Endothelial cell of umbilical vein (primary cell): ENCODE measurements around the gene GRK5. TPM values are rescaled to one million over a fixed set of nuclear protein-coding genes. Genes with fewer than 3 reads are reported as not detected.

Experiments
- BruUV-seq: library from RNA; stranded (reverse); fragments of 400-500 nt; replicated peaks from 2 replicates; lab custom pipeline; 2021; lab: Mats Ljungman, UMichigan
- CTCF ChIA-PET: fragments of 300-600, 350-600 bp; sonication (Branson Sonifier 250); formaldehyde crosslinking; loops from one replicate; lab custom pipeline; 2021; ENCODE audit warnings: antibody characterized with exemption, inconsistent platforms; lab: Charles Lee
- POLR2A ChIA-PET: fragments of 300-600, 350-600 bp; sonication (Branson Sonifier 250); formaldehyde crosslinking; loops from one replicate; lab custom pipeline; 2021; ENCODE audit warnings: antibody characterized with exemption, inconsistent platforms; lab: Charles Lee
- DNase-seq: peaks from one replicate; pipeline ENCODE4 v3.0.0-alpha.2; 2011; ENCODE audit warnings: low read depth, low spot score
- FAIRE-seq: peaks from 2 replicates; lab custom pipeline; 2011; peaks lifted over from hg19 to GRCh38; lab: Jason Lieb, UNC
- H2AFZ ChIP-seq: 2 replicates; pipeline ENCODE4 v1.6.0; 2012; ENCODE audit warnings: low read depth, low read length, control low read depth, inconsistent platforms
- H3K27ac ChIP-seq: 2 replicates; pipeline ENCODE4 v1.5.1; 2011; ENCODE audit warnings: low read depth, mild to moderate bottlenecking, control low read depth, low read length, moderate library complexity; ENCODE audit not compliant: insufficient read depth
- H3K27me3 ChIP-seq, 2 experiments: 2 replicates each; pipeline versions ENCODE4 v1.6.0 to v1.6.1; 2011; ENCODE audit warnings: low read length in 2 of 2, mixed read lengths in 1 of 2; ENCODE audit not compliant: control insufficient read depth in 2 of 2, insufficient read depth in 2 of 2
- H3K36me3 ChIP-seq, 2 experiments: 2 replicates in 1 of 2; 3 replicates in 1 of 2; pipeline ENCODE4 v1.5.1; 2011; ENCODE audit warnings: low read length in 2 of 2, mild to moderate bottlenecking in 1 of 2, moderate library complexity in 1 of 2; ENCODE audit not compliant: control insufficient read depth in 2 of 2, insufficient read depth in 2 of 2; ENCODE audit errors: extremely low read depth in 1 of 2
- H3K4me1 ChIP-seq: 3 replicates; pipeline ENCODE4 v1.5.1; 2011; ENCODE audit warnings: mild to moderate bottlenecking, low read length; ENCODE audit not compliant: control insufficient read depth, insufficient read depth; ENCODE audit errors: extremely low read depth
- H3K4me2 ChIP-seq: 2 replicates; pipeline ENCODE4 v1.6.1; 2011; ENCODE audit warnings: low read length, control low read depth, mixed read lengths; ENCODE audit not compliant: insufficient read depth
- H3K4me3 ChIP-seq, 3 experiments: fragments of 200-600 bp in 1 of 3; sonication (generic), shearing (Covaris generic) in 1 of 3; replicated peaks in 1 of 3; 2 replicates each; pipeline ENCODE4 v1.5.1; 2011 to 2016; ENCODE audit warnings: control low read depth in 3 of 3, low read length in 3 of 3, mild to moderate bottlenecking in 2 of 3, inconsistent platforms in 1 of 3, low read depth in 1 of 3, moderate library complexity in 1 of 3; ENCODE audit not compliant: insufficient read depth in 1 of 3
- H3K79me2 ChIP-seq: 2 replicates; pipeline ENCODE4 v1.6.0; 2012; ENCODE audit warnings: low read length, inconsistent platforms; ENCODE audit not compliant: control insufficient read depth, insufficient read depth
- H3K9ac ChIP-seq: replicated peaks from 2 replicates; pipeline ENCODE3; 2011; ENCODE audit warnings: low read length, control low read depth; ENCODE audit not compliant: insufficient read depth; ENCODE audit errors: extremely low read depth
- H3K9me1 ChIP-seq: replicated peaks from 3 replicates; pipeline ENCODE4 v1.6.0; 2011; ENCODE audit warnings: mild to moderate bottlenecking, low read length; ENCODE audit not compliant: control insufficient read depth, insufficient read depth; ENCODE audit errors: extremely low read depth
- H3K9me3 ChIP-seq: replicated peaks from 2 replicates; pipeline ENCODE4 v1.5.1; 2012; ENCODE audit warnings: low read length, inconsistent platforms; ENCODE audit not compliant: control insufficient read depth, insufficient read depth
- H4K20me1 ChIP-seq: replicated peaks from 2 replicates; pipeline ENCODE3; 2011; ENCODE audit warnings: mild to moderate bottlenecking, low read length; ENCODE audit not compliant: control insufficient read depth, insufficient read depth; ENCODE audit errors: extremely low read depth
- CTCF ChIP-seq, 2 donors: IDR thresholded peaks; 1 replicate in 1 of 2; 2 replicates in 1 of 2; pipeline ENCODE4 v1.5.1; 2011; ENCODE audit warnings: low read length in 2 of 2, mild to moderate bottlenecking in 2 of 2, moderate library complexity in 2 of 2, control low read depth in 1 of 2, inconsistent platforms in 1 of 2, low read depth in 1 of 2; ENCODE audit not compliant: insufficient read depth in 1 of 2; ENCODE audit errors: extremely low read depth in 1 of 2
- EZH2 ChIP-seq: IDR thresholded peaks from 2 replicates; pipeline ENCODE4 v1.6.1; 2012; ENCODE audit warnings: borderline replicate concordance, low read depth, mild to moderate bottlenecking, moderate library complexity, low read length, inconsistent platforms; ENCODE audit not compliant: severe bottlenecking
- FOS ChIP-seq: IDR thresholded peaks from 2 replicates; pipeline ENCODE4 v1.6.1; 2011; ENCODE audit warnings: mild to moderate bottlenecking, low read length, moderate library complexity, borderline replicate concordance; ENCODE audit not compliant: insufficient read depth
- GATA2 ChIP-seq: IDR thresholded peaks from 2 replicates; pipeline ENCODE4 v1.7.0; 2011; ENCODE audit warnings: low read depth, mild to moderate bottlenecking, moderate library complexity, mixed read lengths, low read length; ENCODE audit not compliant: insufficient read length, insufficient read depth
- JUN ChIP-seq: IDR thresholded peaks from 2 replicates; pipeline ENCODE4 v1.6.1; 2011; ENCODE audit warnings: borderline replicate concordance, low read depth; ENCODE audit not compliant: insufficient read length, insufficient read depth
- MYC ChIP-seq: IDR thresholded peaks from one replicate; pipeline ENCODE4 v1.6.1; 2011; ENCODE audit warnings: mild to moderate bottlenecking, low read depth, low read length
- POLR2A ChIP-seq: IDR thresholded peaks from 2 replicates; pipeline ENCODE4 v1.6.1; 2012; ENCODE audit warnings: low read depth, mild to moderate bottlenecking, control low read depth, low read length
- POLR2AphosphoS5 ChIP-seq: IDR thresholded peaks from 2 replicates; pipeline ENCODE4 v1.6.1; 2012; ENCODE audit warnings: low read depth, mild to moderate bottlenecking, control low read depth, low read length, moderate library complexity; ENCODE audit not compliant: insufficient read depth
- dilution Hi-C: fragments of 300-500 bp; cut with MboI; formaldehyde crosslinking; loops from one replicate; pipeline ENCODE4 v1.15.0; 2019; ENCODE audit warnings: low sequenced_read_pairs; ENCODE audit not compliant: extremely low pct_ligation_motif_present
- intact Hi-C: fragments of 100-400 bp; cut with micrococcal nuclease; formaldehyde crosslinking; loops from one replicate; pipeline ENCODE4 v1.10.0; 2022
- polyA plus RNA-seq, 4 experiments: library from polyadenylated mRNA; depleted of rRNA in 3 of 4; stranded (reverse) in 3 of 4; unstranded in 1 of 4; fragments of >200 nt; gene quantifications; 2 replicates each; pipeline versions ENCODE4 v1.2.1 to v1.2.3, GENCODE V29; 2011 to 2012; ENCODE audit warnings: missing spikeins in 1 of 4
- total RNA-seq: library from RNA; stranded (reverse); gene quantifications from 2 replicates; pipeline ENCODE4 v1.2.3, GENCODE V29; 2021
- TF ChIP-seq, protein P1 (sequence below): IDR thresholded peaks from 2 replicates; pipeline ENCODE4 v1.6.1; 2011; ENCODE audit not compliant: insufficient read depth, insufficient read length

GRK5 gene
- total and polyA plus RNA-seq, 2 donors (not counting 3 experiments of a cell fraction or from before 2014, with no cell fraction given) = 13.1 to 29.5 TPM

GRCh38 chr10:119469325-119469707, 261.9 kb downstream of the GRK5 start:
- no peaks in the 10 kb centered on the region for H3K36me3 ChIP-seq
- no peaks in the 10 kb centered on the region for H3K9me1 ChIP-seq
- H3K4me3 ChIP-seq = no peak overlapping the region
- H3K4me1 ChIP-seq = no peaks in the 10 kb centered on the region
- H3K27me3 ChIP-seq = peaks cover 8 to 16% of the 10 kb centered on the region in 2 experiments
- DNase-seq = no peak
- no peaks in the 10 kb centered on the region for H4K20me1 ChIP-seq
- H3K9me3 ChIP-seq = no peaks in the 10 kb centered on the region
- BruUV-seq = no TSS peak
- dilution Hi-C loops = no loop called here
- H3K79me2 ChIP-seq = no peaks in the 10 kb centered on the region
- TF ChIP-seq JUN (no peak), GATA2 (no peak), POLR2AphosphoS5 (no peak), EZH2 (no peak), FOS (no peak)
- TF ChIP-seq, protein P1, sequence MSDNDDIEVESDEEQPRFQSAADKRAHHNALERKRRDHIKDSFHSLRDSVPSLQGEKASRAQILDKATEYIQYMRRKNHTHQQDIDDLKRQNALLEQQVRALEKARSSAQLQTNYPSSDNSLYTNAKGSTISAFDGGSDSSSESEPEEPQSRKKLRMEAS = no peak
- H3K9ac ChIP-seq = no peak overlapping the region
- CTCF ChIA-PET = interaction anchor here (1.1 to 1.8 kb wide), 4 partner anchors 20 to 270 kb away, joined by 3 to 5 read pairs (median 4); partner anchors contain the start of gene TIAL1
- H3K27ac ChIP-seq = no peak overlapping the region
- intact Hi-C loops = no loop called here
- POLR2A ChIA-PET = no interaction called here
- no peak overlapping the region for H3K4me2 ChIP-seq
- no peak for FAIRE-seq
- no peak overlapping the region for H2AFZ ChIP-seq

DNA sequence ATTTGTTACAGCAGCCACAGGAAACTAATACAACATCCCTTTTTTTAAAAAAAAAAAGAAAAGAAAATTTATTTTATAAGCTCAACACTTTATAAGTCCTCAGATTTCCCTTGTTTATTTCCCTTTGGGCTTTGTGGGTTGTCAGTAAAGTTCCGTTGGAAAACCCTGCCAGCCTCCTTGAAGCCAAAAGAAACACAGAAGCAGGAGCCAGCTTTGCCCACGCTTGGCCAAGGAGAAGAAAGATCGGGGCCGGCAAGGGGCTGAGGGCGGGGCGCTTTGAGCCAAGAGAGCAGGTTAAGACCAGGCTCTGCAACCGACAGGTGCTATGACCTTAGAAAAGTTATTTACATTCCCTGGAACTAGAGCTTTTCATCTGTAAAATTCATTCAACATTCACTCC, 262.5 kb downstream of the GRK5 start:
- POLR2A ChIA-PET = no interaction called here
- H3K9ac ChIP-seq = no peak overlapping the region
- no peak overlapping the region for H3K4me2 ChIP-seq
- dilution Hi-C loops = no loop called here
- H3K9me1 ChIP-seq = no peaks in the 10 kb centered on the region
- H3K27ac ChIP-seq = no peak overlapping the region
- no peaks in the 10 kb centered on the region for H3K36me3 ChIP-seq
- intact Hi-C loops = no loop called here
- no peak for TF ChIP-seq MYC
- no peak for TF ChIP-seq EZH2
- no peak for TF ChIP-seq POLR2AphosphoS5
- TF ChIP-seq, protein P1 = no peak
- no peak for TF ChIP-seq POLR2A
- no peak for TF ChIP-seq FOS
- no peak for TF ChIP-seq JUN
- TF ChIP-seq GATA2 = no peak
- no peak for TF ChIP-seq CTCF (IDR thresholded peaks at IDR 0.05; ENCODE audit: extremely low read depth in 1 of 2, insufficient read depth in 1 of 2, low read depth in 1 of 2, low read length in 2 of 2)
- no peak overlapping the region for H3K4me3 ChIP-seq
- no peak overlapping the region for H2AFZ ChIP-seq
- no peaks in the 10 kb centered on the region for H3K4me1 ChIP-seq
- CTCF ChIA-PET = interaction anchor here (0.5 to 1.8 kb wide), 7 partner anchors 10 to 425 kb away, joined by 3 to 7 read pairs (median 5); partner anchors contain the start of gene TIAL1
- H3K79me2 ChIP-seq = no peaks in the 10 kb centered on the region
- no peaks in the 10 kb centered on the region for H3K9me3 ChIP-seq
- no TSS peak for BruUV-seq
- peak; percentile 11 for DNase-seq
- no peak for FAIRE-seq
- peaks cover 8 to 16% of the 10 kb centered on the region in 2 experiments for H3K27me3 ChIP-seq
- no peaks in the 10 kb centered on the region for H4K20me1 ChIP-seq
